SK-N-SH treated with all-trans-retinoic acid at 6 μM for 48 hours (cell line): ENCODE results near the gene PLCB3.

Source experiments
- ATAC-seq: fragments of 200-7000 bp; cut with Tn5 transposase; 3 replicates; pipeline ENCODE4 v1.9.1; 2020; ENCODE audit warnings: mild to moderate bottlenecking, moderate library complexity
- ARNTL ChIP-seq: fragments of 450-650 bp; formaldehyde crosslinking; IDR thresholded peaks from 2 replicates; pipeline ENCODE4 v1.5.0; 2020; ENCODE audit warnings: low read depth, mild to moderate bottlenecking, moderate library complexity, borderline replicate concordance
- BACH2 ChIP-seq: fragments of 250-450 bp; sonication (Bioruptor Pico); IDR thresholded peaks from 2 replicates; pipeline ENCODE4 v1.9.0; 2021; ENCODE audit warnings: mild to moderate bottlenecking, borderline replicate concordance
- CSDC2 ChIP-seq: fragments of 250-450 bp; sonication (Bioruptor Pico); IDR thresholded peaks from 2 replicates; pipeline ENCODE4 v1.5.0; 2020; ENCODE audit warnings: mild to moderate bottlenecking, moderate library complexity
- GLIS3 ChIP-seq: fragments of 250-450 bp; sonication (Bioruptor Pico); IDR thresholded peaks from 2 replicates; pipeline ENCODE4 v1.5.0; 2020; ENCODE audit warnings: mild to moderate bottlenecking, moderate library complexity
- ISL1 ChIP-seq: fragments of 250-450 bp; sonication (Bioruptor Pico); IDR thresholded peaks from 2 replicates; pipeline ENCODE4 v2.1.2; 2022; ENCODE audit warnings: mild to moderate bottlenecking, moderate library complexity
- OSR1 ChIP-seq: fragments of 250-450 bp; sonication (Bioruptor Pico); IDR thresholded peaks from 2 replicates; pipeline ENCODE4 v1.8.0; 2022; ENCODE audit warnings: moderate library complexity, mild to moderate bottlenecking, inconsistent platforms
- RARB ChIP-seq: fragments of 250-450 bp; sonication (Bioruptor Pico); IDR thresholded peaks from 2 replicates; pipeline ENCODE4 v1.8.0; 2021; ENCODE audit warnings: mild to moderate bottlenecking, moderate library complexity
- SNAI2 ChIP-seq: fragments of 250-450 bp; sonication (Bioruptor Pico); IDR thresholded peaks from 2 replicates; pipeline ENCODE4 v1.5.0; 2020; ENCODE audit warnings: mild to moderate bottlenecking, moderate library complexity
- TOX ChIP-seq: fragments of 250-450 bp; sonication (Bioruptor Pico); IDR thresholded peaks from 2 replicates; pipeline ENCODE4 v1.8.0; 2021; ENCODE audit warnings: mild to moderate bottlenecking, moderate library complexity, borderline replicate concordance
- ZFP3 ChIP-seq: fragments of 250-450 bp; sonication (Bioruptor Pico); IDR thresholded peaks from 2 replicates; pipeline ENCODE4 v1.5.0; 2020; ENCODE audit warnings: mild to moderate bottlenecking, moderate library complexity
- ZFP30 ChIP-seq: fragments of 450-650 bp; formaldehyde crosslinking; IDR thresholded peaks from 2 replicates; pipeline ENCODE4 v1.5.0; 2022; ENCODE audit warnings: mild to moderate bottlenecking, moderate library complexity
- ZNF70 ChIP-seq: fragments of 450-650 bp; formaldehyde crosslinking; IDR thresholded peaks from 2 replicates; pipeline ENCODE4 v1.5.0; 2020; ENCODE audit warnings: mild to moderate bottlenecking, moderate library complexity
- TF ChIP-seq, protein P1 (sequence below): fragments of 250-450 bp; sonication (Bioruptor Pico); IDR thresholded peaks from 2 replicates; pipeline ENCODE4 v1.5.0; 2020; ENCODE audit warnings: mild to moderate bottlenecking, moderate library complexity
- TF ChIP-seq, protein P2 (sequence below): fragments of 250-450 bp; sonication (Bioruptor Pico); IDR thresholded peaks from 2 replicates; pipeline ENCODE4 v1.8.0; 2020; ENCODE audit warnings: mild to moderate bottlenecking, moderate library complexity, borderline replicate concordance
- TF ChIP-seq, protein P3 (sequence below): fragments of 250-450 bp; sonication (Bioruptor Pico); IDR thresholded peaks from 2 replicates; pipeline ENCODE4 v1.5.1; 2020; ENCODE audit warnings: low read depth, mild to moderate bottlenecking, moderate library complexity
- TF ChIP-seq, protein P4 (sequence below): fragments of 250-450 bp; sonication (Bioruptor Pico); IDR thresholded peaks from 2 replicates; pipeline ENCODE4 v1.5.1; 2021; ENCODE audit warnings: mild to moderate bottlenecking, moderate library complexity

PLCB3 gene

DNA sequence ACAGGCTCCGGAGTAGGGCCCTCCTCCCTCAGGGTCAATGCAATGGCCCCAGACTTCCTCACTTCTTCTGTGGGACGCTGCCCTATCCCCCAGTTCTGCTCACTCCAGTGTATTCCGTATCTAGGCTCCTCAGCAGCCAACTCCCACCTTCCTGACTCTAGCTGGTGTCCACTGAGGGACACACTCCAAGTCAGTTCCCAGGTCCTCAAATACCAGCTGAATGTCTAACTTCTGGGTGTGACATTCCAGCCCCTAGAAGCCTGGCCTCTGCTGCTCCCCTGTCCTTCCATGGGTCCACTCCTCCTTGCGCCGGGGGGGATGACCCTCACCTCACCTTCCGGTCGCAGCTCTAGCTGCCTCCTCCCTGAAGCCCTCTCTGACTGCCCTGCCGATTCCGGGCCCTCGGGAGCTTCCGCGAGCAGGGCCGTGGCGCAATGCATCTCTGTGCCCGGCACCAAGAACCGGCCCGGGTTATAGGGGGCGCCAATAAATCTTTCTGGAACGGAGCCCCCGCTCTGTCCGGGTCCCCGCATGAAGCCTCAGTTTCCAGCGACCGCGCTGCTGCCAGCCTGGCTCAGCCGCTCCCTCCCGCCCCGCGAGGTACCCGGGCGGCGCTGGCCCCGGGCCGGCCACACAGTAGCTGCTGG is 17.7 kb downstream of the PLCB3 start:
- ATAC-seq: peak; percentile 8

DNA sequence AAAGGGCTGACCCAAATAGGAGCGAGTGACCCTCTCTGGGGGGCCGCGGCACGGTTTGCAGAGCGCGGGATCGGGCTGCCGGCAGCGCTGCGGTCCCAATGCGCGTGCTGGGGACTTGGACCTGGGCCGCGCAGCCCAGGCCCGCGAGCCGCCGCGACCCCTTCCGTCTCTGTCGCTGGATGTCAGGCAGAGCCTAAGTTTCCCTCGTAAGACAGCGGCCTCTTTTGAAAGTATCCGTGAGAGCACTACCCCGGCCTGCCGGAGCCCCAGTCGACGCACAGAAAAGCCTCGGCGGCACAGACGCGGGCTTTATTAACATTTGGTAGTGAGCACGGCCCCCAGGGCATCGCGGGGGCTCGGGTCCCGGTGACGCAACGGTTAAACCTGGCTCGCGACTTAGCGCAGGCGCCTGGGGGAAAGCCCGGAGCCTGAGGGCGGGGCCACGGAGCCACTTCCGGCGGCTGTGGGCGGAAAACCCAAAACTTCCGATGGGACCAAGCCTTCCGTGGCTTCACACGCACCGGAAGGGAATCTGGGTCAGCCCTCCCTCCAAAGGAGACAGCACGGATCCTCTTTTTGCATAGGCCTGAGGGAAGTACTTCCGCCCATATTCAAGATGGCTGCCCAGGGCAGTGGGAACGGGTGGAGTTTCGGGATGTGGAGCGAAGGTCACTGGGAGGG is 18.4 kb downstream of the PLCB3 start:
- TF ChIP-seq ARNTL (CRISPR knock-in tag): no peak
- TF ChIP-seq, protein P1, sequence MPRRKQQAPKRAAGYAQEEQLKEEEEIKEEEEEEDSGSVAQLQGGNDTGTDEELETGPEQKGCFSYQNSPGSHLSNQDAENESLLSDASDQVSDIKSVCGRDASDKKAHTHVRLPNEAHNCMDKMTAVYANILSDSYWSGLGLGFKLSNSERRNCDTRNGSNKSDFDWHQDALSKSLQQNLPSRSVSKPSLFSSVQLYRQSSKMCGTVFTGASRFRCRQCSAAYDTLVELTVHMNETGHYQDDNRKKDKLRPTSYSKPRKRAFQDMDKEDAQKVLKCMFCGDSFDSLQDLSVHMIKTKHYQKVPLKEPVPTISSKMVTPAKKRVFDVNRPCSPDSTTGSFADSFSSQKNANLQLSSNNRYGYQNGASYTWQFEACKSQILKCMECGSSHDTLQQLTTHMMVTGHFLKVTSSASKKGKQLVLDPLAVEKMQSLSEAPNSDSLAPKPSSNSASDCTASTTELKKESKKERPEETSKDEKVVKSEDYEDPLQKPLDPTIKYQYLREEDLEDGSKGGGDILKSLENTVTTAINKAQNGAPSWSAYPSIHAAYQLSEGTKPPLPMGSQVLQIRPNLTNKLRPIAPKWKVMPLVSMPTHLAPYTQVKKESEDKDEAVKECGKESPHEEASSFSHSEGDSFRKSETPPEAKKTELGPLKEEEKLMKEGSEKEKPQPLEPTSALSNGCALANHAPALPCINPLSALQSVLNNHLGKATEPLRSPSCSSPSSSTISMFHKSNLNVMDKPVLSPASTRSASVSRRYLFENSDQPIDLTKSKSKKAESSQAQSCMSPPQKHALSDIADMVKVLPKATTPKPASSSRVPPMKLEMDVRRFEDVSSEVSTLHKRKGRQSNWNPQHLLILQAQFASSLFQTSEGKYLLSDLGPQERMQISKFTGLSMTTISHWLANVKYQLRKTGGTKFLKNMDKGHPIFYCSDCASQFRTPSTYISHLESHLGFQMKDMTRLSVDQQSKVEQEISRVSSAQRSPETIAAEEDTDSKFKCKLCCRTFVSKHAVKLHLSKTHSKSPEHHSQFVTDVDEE: peak; percentile 17; the same call in 1 of the 2 replicates
- TF ChIP-seq, protein P2, sequence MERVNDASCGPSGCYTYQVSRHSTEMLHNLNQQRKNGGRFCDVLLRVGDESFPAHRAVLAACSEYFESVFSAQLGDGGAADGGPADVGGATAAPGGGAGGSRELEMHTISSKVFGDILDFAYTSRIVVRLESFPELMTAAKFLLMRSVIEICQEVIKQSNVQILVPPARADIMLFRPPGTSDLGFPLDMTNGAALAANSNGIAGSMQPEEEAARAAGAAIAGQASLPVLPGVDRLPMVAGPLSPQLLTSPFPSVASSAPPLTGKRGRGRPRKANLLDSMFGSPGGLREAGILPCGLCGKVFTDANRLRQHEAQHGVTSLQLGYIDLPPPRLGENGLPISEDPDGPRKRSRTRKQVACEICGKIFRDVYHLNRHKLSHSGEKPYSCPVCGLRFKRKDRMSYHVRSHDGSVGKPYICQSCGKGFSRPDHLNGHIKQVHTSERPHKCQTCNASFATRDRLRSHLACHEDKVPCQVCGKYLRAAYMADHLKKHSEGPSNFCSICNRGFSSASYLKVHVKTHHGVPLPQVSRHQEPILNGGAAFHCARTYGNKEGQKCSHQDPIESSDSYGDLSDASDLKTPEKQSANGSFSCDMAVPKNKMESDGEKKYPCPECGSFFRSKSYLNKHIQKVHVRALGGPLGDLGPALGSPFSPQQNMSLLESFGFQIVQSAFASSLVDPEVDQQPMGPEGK (CRISPR knock-in tag): peak; percentile 64; the same call in 1 of the 2 replicates
- TF ChIP-seq GLIS3: no peak
- no peak for TF ChIP-seq TOX (CRISPR knock-in tag)
- TF ChIP-seq ISL1 (CRISPR knock-in tag): no peak
- peak; percentile 87 for ATAC-seq

More for the DNA sequence above, 17.7 kb downstream of the PLCB3 start:
- TF ChIP-seq ZNF70 (CRISPR knock-in tag) (no peak; the same call in 1 of the 2 replicates), RARB (CRISPR knock-in tag) (no peak)
- TF ChIP-seq, protein P2 (CRISPR knock-in tag): peak; percentile 60

DNA sequence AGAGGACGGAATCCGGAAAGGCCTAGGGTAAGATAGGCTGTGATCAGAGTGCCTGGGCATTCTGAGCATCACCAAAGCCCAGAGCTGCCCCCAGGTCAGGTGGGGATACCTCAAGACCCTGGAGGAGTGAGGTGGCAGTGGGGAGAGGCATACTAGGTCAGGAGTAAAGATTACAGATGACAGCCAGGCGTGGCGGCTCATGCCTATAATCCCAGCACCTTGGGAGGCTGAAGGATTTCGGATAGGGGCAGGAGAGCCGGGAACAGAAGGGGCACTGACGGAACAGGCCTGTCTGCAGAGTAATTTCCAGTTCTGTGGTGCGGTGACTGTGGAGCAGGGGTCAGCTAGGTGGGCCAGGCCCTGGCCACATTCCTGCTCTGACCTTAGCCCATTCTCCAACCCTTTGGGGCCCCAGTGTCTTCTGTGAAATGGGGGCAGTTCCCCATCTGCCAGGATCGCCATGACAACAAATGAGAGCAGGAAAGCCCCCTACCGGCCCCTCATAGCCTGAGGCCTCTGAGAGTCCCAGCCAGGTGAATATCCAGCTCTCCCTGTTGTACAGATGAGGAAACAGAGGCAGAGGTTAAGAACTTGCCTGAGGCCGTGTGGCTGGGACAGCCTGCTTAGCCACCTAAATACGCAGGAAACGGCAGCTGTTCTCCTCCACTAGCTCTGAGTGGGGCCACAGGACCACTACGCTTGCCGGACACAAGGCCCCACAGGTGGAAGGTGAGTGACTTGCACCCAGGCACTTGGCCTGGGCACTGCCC is 23.9 kb downstream of the PLCB3 start:
- no peak for TF ChIP-seq ISL1 (CRISPR knock-in tag)
- TF ChIP-seq SNAI2 (CRISPR knock-in tag): no peak
- no peak for TF ChIP-seq OSR1 (CRISPR knock-in tag)
- TF ChIP-seq, protein P3, sequence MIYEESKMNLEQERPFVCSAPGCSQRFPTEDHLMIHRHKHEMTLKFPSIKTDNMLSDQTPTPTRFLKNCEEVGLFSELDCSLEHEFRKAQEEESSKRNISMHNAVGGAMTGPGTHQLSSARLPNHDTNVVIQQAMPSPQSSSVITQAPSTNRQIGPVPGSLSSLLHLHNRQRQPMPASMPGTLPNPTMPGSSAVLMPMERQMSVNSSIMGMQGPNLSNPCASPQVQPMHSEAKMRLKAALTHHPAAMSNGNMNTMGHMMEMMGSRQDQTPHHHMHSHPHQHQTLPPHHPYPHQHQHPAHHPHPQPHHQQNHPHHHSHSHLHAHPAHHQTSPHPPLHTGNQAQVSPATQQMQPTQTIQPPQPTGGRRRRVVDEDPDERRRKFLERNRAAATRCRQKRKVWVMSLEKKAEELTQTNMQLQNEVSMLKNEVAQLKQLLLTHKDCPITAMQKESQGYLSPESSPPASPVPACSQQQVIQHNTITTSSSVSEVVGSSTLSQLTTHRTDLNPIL (CRISPR knock-in tag): no peak
- TF ChIP-seq ZNF70 (CRISPR knock-in tag): no peak
- TF ChIP-seq BACH2 (CRISPR knock-in tag): no peak
- no peak for TF ChIP-seq TOX (CRISPR knock-in tag)
- TF ChIP-seq ZFP30 (CRISPR knock-in tag): no peak
- no peak for TF ChIP-seq ZFP3 (CRISPR knock-in tag)
- TF ChIP-seq, protein P1: no peak
- no peak for TF ChIP-seq CSDC2 (CRISPR knock-in tag)
- TF ChIP-seq, protein P4, sequence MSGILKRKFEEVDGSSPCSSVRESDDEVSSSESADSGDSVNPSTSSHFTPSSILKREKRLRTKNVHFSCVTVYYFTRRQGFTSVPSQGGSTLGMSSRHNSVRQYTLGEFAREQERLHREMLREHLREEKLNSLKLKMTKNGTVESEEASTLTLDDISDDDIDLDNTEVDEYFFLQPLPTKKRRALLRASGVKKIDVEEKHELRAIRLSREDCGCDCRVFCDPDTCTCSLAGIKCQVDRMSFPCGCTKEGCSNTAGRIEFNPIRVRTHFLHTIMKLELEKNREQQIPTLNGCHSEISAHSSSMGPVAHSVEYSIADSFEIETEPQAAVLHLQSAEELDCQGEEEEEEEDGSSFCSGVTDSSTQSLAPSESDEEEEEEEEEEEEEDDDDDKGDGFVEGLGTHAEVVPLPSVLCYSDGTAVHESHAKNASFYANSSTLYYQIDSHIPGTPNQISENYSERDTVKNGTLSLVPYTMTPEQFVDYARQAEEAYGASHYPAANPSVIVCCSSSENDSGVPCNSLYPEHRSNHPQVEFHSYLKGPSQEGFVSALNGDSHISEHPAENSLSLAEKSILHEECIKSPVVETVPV (CRISPR knock-in tag): no peak
- TF ChIP-seq, all 23 proteins: peak for 0
- no peak for ATAC-seq
